Measurements from ENCODE around the gene CPNE7.
"Not testable (repeated sequence)": the region's sequence is repeated elsewhere in the genome, so short reads cannot be mapped to it uniquely, and the experiment has no call there.

Gene CPNE7

DNA sequence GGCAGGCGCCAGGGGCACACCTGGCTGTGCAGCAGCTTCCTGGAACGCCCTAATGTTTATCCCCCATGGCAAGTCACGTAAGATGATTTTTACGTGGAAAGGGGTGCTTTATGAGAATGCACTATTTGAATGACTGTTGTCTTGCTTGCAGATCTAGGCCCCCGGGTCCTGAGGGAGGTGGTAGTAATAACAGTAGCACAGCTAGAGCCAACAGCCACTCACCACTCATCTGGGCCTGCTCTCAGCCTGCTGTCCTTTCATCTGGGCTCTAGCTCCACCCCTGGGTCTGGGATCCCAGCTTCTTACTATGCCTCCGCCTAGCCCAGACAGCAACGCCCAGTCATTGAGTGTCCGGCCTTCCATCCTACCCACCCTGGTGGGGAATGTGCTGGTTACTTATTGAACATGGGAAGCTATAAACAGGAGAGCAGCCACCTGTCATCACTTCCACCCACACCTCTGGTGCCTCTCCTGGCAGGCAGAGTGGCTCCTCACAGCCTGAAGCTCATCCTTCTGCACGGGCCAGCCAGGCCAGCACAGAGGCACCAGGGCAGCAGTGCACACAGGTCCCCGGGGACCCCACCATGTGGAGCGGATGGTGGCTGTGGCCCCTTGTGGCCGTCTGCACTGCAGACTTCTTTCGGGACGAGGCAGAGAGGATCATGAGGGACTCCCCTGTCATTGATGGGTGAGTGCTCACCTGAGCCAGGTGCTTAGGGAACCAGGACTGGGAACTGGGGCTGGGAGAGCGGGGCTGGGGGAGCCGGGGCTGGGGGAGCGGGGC, 54.5 kb downstream of the CPNE7 start:
- Histone ChIP-seq H3K4me3 (ENCODE audit: low read depth, low read length) (no peak overlapping the region), H3K4me1 (peaks cover 9% of the 10 kb centered on the region), H3K36me3 (no peaks in the 10 kb centered on the region), H3K9me3 (no peaks in the 10 kb centered on the region), H3K27me3 (peaks cover 3% of the 10 kb centered on the region; the same call in 1 of the 2 replicates)
- DNase-seq: peak; percentile 43
- TF ChIP-seq, protein P1, sequence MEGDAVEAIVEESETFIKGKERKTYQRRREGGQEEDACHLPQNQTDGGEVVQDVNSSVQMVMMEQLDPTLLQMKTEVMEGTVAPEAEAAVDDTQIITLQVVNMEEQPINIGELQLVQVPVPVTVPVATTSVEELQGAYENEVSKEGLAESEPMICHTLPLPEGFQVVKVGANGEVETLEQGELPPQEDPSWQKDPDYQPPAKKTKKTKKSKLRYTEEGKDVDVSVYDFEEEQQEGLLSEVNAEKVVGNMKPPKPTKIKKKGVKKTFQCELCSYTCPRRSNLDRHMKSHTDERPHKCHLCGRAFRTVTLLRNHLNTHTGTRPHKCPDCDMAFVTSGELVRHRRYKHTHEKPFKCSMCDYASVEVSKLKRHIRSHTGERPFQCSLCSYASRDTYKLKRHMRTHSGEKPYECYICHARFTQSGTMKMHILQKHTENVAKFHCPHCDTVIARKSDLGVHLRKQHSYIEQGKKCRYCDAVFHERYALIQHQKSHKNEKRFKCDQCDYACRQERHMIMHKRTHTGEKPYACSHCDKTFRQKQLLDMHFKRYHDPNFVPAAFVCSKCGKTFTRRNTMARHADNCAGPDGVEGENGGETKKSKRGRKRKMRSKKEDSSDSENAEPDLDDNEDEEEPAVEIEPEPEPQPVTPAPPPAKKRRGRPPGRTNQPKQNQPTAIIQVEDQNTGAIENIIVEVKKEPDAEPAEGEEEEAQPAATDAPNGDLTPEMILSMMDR (IDR thresholded peaks at IDR 0.05; ENCODE audit: low read depth, low read length): no peak

DNA sequence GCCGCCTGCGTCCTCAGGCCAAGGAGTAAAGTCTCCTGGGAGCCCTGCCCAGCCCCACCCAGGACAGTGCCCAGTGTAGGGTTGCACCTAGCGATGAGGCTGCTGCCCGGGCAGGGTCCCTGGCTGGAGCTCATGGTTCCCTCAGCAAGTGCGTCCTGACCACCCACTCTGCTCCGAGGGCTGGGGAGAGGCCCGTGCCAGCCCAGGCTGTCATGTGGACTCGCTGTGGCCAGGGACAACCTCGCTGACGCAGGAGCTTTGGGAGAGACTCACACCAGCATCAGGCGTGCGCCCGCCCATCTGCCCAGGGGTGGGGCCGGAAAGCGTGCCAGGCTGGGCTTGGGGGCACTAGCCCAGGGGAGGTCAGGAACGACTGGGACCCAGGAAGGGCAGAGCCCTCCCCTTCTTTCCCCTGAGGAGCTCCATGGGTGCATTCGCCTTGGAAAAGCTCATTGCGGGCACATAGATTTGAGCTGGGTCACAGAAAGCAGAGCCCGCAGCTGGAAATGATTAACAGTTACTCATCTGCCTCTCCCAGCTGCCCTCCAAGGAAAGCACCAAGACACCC, 57.6 kb downstream of the CPNE7 start:
- peak; percentile 47 for DNase-seq
- no peaks in the 10 kb centered on the region for H3K9me3 ChIP-seq
- peaks cover 3% of the 10 kb centered on the region; the same call in 1 of the 2 replicates for H3K27me3 ChIP-seq
- TF ChIP-seq, protein P1 (IDR thresholded peaks at IDR 0.05; ENCODE audit: low read depth, low read length): no peak
- H3K4me3 ChIP-seq (ENCODE audit: low read depth, low read length): no peak overlapping the region; the same call in 1 of the 2 replicates
- no peaks in the 10 kb centered on the region for H3K36me3 ChIP-seq
- peaks cover 9% of the 10 kb centered on the region for H3K4me1 ChIP-seq

DNA sequence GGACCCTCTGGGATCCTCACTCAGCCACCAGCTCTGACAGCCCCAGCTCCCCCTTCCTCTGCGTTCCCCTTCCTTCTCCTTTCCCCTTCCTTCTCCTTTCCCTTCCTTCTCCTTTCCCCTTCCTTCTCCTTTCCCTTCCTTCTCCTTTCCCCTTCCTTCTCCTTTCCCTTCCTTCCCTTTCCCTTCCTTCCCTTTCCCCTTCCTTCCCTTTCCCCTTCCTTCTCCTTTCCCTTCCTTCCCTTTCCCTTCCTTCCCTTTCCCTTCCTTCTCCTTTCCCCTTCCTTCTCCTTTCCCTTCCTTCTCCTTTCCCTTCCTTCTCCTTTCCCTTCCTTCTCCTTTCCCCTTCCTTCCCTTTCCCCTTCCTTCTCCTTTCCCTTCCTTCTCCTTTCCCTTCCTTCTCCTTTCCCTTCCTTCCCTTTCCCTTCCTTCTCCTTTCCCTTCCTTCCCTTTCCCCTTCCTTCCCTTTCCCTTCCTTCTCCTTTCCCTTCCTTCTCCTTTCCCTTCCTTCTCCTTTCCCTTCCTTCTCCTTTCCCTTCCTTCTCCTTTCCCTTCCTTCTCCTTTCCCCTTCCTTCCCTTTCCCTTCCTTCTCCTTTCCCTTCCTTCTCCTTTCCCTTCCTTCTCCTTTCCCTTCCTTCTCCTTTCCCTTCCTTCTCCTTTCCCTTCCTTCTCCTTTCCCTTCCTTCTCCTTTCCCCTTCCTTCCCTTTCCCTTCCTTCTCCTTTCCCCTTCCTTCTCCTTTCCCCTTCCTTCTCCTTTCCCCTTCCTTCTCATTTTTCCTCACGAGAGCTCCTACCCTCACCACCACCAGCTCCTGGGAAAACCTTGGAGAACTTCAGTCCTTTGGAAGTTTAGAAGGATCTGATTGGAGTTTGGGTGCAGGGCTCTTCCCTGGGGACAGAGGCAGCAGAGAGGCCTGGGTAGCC, 59.2 kb downstream of the CPNE7 start:
- not testable (repeated sequence) for H3K36me3 ChIP-seq; H3K27me3 ChIP-seq; DNase-seq; H3K4me1 ChIP-seq; H3K4me3 ChIP-seq (ENCODE audit: low read depth, low read length); H3K9me3 ChIP-seq

DNA sequence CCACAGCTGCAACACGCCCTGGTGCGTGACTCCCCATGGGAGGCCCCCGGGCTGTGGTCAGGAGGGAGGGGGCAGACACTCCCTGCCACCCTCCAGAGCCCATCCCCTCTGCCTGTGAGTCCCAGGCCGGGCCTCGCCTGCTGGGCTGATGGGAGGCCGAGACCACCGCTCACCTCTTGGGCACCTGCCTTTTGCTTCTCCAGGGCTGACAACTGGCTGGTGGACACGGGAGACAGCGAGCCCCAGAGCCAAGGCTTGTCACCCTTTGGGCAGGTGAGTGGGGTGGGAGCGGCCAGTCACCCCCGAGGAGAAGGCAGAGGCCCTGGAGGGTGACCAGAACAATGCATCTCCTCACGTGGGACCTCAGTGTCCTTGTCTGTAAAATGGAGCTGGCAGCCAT, 61.1 kb downstream of the CPNE7 start:
- TF ChIP-seq, protein P1 (IDR thresholded peaks at IDR 0.05; ENCODE audit: low read depth, low read length): no peak
- DNase-seq: no peak
- H3K9me3 ChIP-seq: no peaks in the 10 kb centered on the region
- H3K27me3 ChIP-seq: peaks cover 3% of the 10 kb centered on the region; the same call in 1 of the 2 replicates
- no peak overlapping the region for H3K4me3 ChIP-seq (ENCODE audit: low read depth, low read length)
- no peaks in the 10 kb centered on the region for H3K36me3 ChIP-seq
- peaks cover 13% of the 10 kb centered on the region for H3K4me1 ChIP-seq

DNA sequence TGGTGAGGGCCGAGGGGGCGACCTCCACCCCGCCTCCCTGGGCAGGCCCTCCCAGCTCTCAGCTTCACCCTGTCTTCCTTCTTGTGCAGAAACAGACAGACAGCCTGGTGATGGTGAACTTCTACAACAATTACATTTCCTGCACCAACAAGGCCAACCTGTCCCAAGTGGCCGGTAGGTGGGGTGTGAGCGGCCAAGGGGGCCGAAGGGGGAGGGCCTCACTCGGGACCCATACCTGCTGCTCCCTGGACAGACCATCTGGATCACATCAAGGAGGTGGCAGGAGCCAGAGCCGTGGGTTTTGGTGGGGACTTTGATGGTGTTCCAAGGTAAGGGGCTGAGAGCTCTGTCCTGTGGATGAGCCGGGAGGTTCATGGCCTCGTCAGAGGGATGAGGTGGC, 61.8 kb downstream of the CPNE7 start:
- DNase-seq: no peak
- no peaks in the 10 kb centered on the region for H3K9me3 ChIP-seq
- H3K36me3 ChIP-seq: no peaks in the 10 kb centered on the region
- H3K27me3 ChIP-seq: peaks cover 3% of the 10 kb centered on the region; the same call in 1 of the 2 replicates
- TF ChIP-seq, protein P1 (IDR thresholded peaks at IDR 0.05; ENCODE audit: low read depth, low read length): no peak
- no peak overlapping the region for H3K4me3 ChIP-seq (ENCODE audit: low read depth, low read length)
- H3K4me1 ChIP-seq: peaks cover 13% of the 10 kb centered on the region

DNA sequence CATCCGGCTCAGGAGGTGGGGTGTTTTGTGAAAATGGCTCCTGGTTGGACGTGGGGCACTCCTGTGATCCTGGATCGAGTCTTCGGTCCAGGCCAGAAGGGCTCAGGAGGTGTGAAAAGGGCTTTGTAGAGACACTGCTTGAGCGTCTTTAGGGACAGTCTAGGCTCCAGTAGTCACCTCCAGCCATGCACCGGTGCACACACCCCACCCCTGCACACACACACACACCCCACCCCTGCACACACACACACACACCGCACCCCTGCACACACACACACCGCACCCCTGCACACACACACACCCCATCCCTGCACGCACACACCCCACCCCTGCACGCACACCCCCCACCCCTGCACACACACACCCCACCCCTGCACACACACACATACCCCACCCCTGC, 62.9 kb downstream of the CPNE7 start:
- Histone ChIP-seq H3K9me3 (no peaks in the 10 kb centered on the region), H3K4me3 (ENCODE audit: low read depth, low read length) (no peak overlapping the region), H3K4me1 (peaks cover 4% of the 10 kb centered on the region), H3K36me3 (no peaks in the 10 kb centered on the region), H3K27me3 (no peaks in the 10 kb centered on the region)
- TF ChIP-seq, protein P1 (IDR thresholded peaks at IDR 0.05; ENCODE audit: low read depth, low read length): no peak
- DNase-seq: no peak

All from BE2C (cell line).